Astrocyte (in vitro differentiated cells and primary cell): ENCODE measurements around the gene AGRN.

Source experiments
- CTCF ChIP-seq: IDR thresholded peaks from 2 replicates; pipeline ENCODE4 v1.5.1; 2011; ENCODE audit warnings: low read depth, mild to moderate bottlenecking, inconsistent platforms, low read length, moderate library complexity; ENCODE audit not compliant: insufficient read depth
- EZH2 ChIP-seq: IDR thresholded peaks from 2 replicates; pipeline ENCODE4 v1.6.1; 2012; ENCODE audit warnings: mild to moderate bottlenecking, low read length, inconsistent platforms; ENCODE audit not compliant: insufficient read depth

- TF ChIP-seq EZH2, result no peak
- TF ChIP-seq CTCF, result no peak
These were observed 6.9 kb downstream of the AGRN start for GRCh38 chr1:1026599-1027413.
